ENCODE data around the gene ZG16. TPM values are rescaled to one million over a fixed set of nuclear protein-coding genes. Genes with fewer than 3 reads are reported as not detected.
A peak's percentile ranks its signal among the peaks of the same experiment; 100 is the strongest.

ZG16 gene
- total and polyA plus RNA-seq, 9 of the 15 experiments (the other 6 are each of a cell fraction or from before 2014, with no cell fraction given), result 0.04 TPM; not detected in 8

GRCh38 chr16:29811896-29812665 is 34.0 kb downstream of the ZG16 start, which contains the start of gene PRRT2 (continued):
- TF ChIP-seq UBTF (IDR thresholded peaks at IDR 0.05; ENCODE audit: borderline replicate concordance in 1 of 2, low read depth in 2 of 2, low read length in 2 of 2) (peak; percentile 15 to 82; a peak in 2 of 4 replicates), MAZ (CRISPR knock-in tag; conservative IDR thresholded peaks at IDR 0.05 in 1 of 2, IDR thresholded peaks at IDR 0.05 in 1 of 2) (peak in 1 of 2 experiments; percentile 62; a peak in 2 of 4 replicates), KLF1 (tag; IDR thresholded peaks at IDR 0.05) (no peak), RREB1 (CRISPR knock-in tag; IDR thresholded peaks at IDR 0.05) (peak; percentile 49; the same call in 1 of the 2 replicates), FOXJ2 (tag; IDR thresholded peaks at IDR 0.05) (0 out of 2 replicates have a peak, but pooled peaks have one; percentile 57), CXXC5 (CRISPR knock-in tag; IDR thresholded peaks at IDR 0.05) (peak; percentile 33), KAT7 (CRISPR knock-in tag; IDR thresholded peaks at IDR 0.05; ENCODE audit: borderline replicate concordance) (peak; percentile 83; the same call in 1 of the 2 replicates), ZNF740 (CRISPR knock-in tag; IDR thresholded peaks at IDR 0.05) (peak; percentile 16; the same call in 1 of the 2 replicates), ZNF740 (tag; IDR thresholded peaks at IDR 0.05) (no peak), SAFB (IDR thresholded peaks at IDR 0.05; ENCODE audit: borderline replicate concordance, low read depth, low read length) (0 out of 2 replicates have a peak, but pooled peaks have one; percentile 11), POLR2G (IDR thresholded peaks at IDR 0.05; ENCODE audit: low read depth, low read length) (peak; percentile 36), PREB (CRISPR knock-in tag; IDR thresholded peaks at IDR 0.05) (no peak)
- TF ChIP-seq, protein P1, sequence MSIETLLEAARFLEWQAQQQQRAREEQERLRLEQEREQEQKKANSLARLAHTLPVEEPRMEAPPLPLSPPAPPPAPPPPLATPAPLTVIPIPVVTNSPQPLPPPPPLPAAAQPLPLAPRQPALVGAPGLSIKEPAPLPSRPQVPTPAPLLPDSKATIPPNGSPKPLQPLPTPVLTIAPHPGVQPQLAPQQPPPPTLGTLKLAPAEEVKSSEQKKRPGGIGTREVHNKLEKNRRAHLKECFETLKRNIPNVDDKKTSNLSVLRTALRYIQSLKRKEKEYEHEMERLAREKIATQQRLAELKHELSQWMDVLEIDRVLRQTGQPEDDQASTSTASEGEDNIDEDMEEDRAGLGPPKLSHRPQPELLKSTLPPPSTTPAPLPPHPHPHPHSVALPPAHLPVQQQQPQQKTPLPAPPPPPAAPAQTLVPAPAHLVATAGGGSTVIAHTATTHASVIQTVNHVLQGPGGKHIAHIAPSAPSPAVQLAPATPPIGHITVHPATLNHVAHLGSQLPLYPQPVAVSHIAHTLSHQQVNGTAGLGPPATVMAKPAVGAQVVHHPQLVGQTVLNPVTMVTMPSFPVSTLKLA (conservative IDR thresholded peaks at IDR 0.05), result peak in 1 of 2 experiments; percentile 27; a peak in 1 of 4 replicates
